Measurements from ENCODE around the gene MEF2B. TPM values are rescaled to one million over a fixed set of nuclear protein-coding genes. Genes with fewer than 3 reads are reported as not detected.

Gene MEF2B
- total RNA-seq, 2 experiments from 2014 or later: 0.80 to 2.7 TPM

DNA sequence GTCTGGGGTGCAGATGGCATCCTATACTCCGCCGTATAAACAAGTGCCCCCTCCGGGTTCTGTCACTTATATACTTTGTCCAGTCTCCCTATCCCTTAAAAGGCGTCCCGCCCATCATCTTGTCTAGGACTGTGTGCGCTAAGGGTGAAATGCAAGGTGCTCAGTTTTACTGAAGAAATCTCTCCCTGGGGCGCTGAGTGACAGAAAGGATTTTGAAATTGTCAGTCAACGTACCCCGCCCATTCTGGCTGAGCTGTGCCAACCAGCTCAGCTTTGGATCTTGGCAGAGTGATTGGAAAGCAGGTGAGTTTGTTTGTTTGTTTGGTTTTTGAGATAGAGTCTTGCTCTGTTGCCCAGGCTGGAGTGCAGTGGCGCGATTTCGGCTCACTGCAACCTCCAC, 27.7 kb downstream of the MEF2B start:
- POLR2A ChIA-PET: no interaction called here
- CTCF ChIA-PET: interaction anchor here (0.6 to 0.9 kb wide), 2 partner anchors 16 to 51 kb away, joined by 4 read pairs; no protein-coding TSS in a partner anchor

DNA sequence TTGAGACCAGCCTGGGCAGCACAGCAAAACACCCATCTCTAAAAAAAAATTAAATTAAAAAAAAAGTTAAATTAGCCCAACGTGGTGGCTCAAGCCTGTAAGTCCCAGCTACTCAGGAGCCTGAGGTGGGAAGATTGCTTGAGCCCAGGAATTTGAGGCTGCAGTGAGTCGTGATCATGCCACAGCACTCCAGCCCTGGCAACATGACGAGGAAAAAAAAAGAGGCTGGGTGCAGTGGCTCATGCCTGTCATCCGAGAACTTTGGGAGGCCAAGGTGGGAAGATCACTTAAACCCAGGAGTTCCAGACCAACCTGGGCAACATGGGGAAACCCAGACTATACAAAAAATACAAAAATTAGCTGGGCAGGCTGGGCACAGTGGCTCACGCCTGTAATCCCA, 29.6 kb downstream of the MEF2B start:
- ChIA-PET CTCF (interaction anchor here (1.3 kb wide), 1 partner anchor 34 kb away, joined by 4 read pairs; no protein-coding TSS in a partner anchor), POLR2A (no interaction called here)

- ChIA-PET POLR2A (interaction anchor here (0.7 kb wide), 1 partner anchor 246 kb away, joined by 3 read pairs; no protein-coding TSS in a partner anchor), CTCF (interaction anchor here (1.3 kb wide), 1 partner anchor 35 kb away, joined by 4 read pairs; no protein-coding TSS in a partner anchor)
These were observed 30.2 kb downstream of the MEF2B start for GRCh38 chr19:19139876-19140229.

DNA sequence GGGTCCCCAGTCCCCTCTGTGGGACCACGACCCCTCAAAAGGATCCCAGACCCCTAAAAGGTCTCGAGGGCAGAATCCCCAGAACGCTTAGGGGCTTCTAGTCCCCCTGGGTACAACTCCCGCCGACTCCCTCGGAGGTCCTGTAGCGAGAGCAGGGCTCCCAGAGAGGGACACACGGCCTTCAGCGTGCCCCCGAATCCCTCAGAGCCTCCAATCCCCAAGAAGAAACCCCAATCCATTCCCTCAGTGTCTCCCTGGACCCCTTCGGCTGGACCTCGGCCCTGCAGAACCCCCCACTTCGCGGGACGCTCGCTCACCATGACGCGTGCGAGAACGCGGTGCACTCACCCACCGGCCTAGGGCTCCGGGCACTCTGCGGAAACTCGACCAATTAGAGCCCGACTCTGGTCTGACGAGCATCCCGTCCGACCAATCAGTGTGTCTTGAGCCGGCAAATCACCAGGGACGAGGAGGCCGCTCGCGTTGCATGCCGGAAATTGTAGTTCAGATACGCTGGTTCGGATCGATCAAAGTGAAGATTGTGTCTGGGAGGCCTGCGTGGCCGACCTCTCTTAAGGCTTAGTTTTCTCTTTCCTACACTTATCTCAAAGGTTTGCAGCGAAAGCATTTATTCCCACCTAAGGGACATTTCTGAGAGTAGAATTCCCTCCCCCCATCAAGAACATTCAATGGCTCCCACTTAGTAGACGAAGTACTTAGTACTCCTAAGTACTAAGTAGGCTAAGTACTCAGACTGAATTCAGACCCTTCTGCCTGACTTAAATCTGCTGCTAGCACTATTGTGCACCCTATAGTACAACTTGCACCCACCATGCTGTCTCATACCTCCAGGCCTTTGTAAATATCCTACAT, 31.7 kb downstream of the MEF2B start, which contains the start of gene TMEM161A:
TMEM161A (minus strand) TSS at position 370 of the 873 bp plus-strand sequence; CDS start at position 320, 50 bp downstream.
- POLR2A ChIA-PET: no interaction called here
- CTCF ChIA-PET: no interaction called here

GRCh38 chr19:19137556-19138108, 32.4 kb downstream of the MEF2B start:
- CTCF ChIA-PET: interaction anchor here (0.5 kb wide), 1 partner anchor 273 kb away, joined by 5 read pairs; no protein-coding TSS in a partner anchor

GRCh38 chr19:19135713-19136112, 34.4 kb downstream of the MEF2B start:
- CTCF ChIA-PET: interaction anchor here (1.5 kb wide), 1 partner anchor 83 kb away, joined by 4 read pairs; no protein-coding TSS in a partner anchor
- POLR2A ChIA-PET: interaction anchor here (0.6 kb wide), 1 partner anchor 70 kb away, joined by 3 read pairs; no protein-coding TSS in a partner anchor

More at GRCh38 chr19:19137556-19138108, 32.4 kb downstream of the MEF2B start:
- POLR2A ChIA-PET: no interaction called here

DNA sequence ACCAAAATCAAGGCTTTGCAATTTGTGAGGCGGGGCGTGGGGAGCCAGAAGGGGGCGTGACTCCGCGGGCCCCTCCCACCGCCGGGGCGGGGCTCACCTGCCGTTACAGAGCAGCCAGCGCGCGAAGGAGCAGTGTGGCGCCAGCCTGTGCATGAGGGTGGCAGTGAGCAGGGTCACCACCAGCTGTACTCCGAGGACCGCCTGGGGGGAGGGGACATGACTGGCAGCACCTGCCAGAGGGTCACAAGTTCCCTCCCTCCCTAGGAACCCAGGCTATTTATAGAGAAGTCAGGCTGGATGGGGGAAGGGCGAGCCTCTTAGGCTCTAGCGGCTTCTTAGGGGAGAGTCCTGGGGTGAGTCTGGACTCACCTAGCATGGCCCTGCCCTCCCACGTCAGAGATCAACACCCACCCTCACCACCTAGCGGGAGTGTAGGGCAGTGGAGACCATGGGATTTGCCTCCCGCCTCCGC, 35.3 kb downstream of the MEF2B start:
- POLR2A ChIA-PET: no interaction called here

DNA sequence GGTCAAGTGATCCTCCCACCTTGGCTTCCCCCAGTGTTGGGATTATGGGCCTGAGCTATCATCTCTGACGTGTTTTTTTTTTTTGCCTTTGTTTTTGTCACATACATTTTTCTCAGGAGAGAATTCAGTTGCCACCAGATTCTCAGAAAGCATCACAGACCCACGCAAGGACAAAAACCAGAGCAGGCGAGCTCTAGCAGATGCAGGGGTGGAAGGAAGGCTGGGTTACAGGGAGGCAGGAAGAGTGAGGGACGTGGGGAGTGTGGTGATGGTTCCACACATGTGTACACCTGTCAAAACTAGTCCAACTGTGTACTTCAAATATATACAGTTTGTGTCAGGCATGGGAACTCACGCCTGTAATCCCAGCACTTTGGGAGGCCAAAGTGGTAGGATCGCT, 36.1 kb downstream of the MEF2B start:
- ChIA-PET CTCF (no interaction called here), POLR2A (no interaction called here)

More for the DNA sequence above, 35.3 kb downstream of the MEF2B start:
- CTCF ChIA-PET: interaction anchor here (0.6 kb wide), 1 partner anchor 277 kb away, joined by 5 read pairs; no protein-coding TSS in a partner anchor

DNA sequence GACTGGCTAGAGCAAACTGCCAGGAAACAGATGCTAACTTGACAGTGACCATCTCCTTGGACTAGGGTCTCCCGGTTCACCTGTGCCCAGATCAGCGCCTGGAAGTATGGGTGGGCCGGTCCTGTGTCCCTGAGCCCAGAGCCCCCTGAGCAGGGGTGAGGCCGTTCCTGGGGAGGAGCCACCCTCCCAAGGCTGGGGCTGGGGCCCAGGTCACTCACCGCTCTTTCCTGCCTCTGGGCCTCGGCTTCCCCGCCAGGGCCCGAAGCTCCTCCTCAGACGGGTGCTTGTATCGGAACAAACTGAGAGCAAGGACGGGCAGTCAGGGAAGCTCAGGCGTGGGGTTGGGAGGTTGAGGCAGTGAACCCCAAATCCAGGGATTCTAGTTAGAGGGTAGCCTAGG, 37.2 kb downstream of the MEF2B start:
- POLR2A ChIA-PET: no interaction called here
- CTCF ChIA-PET: interaction anchor here (0.5 kb wide), 1 partner anchor 336 kb away, joined by 3 read pairs; no protein-coding TSS in a partner anchor

GRCh38 chr19:19131989-19132388, 38.1 kb downstream of the MEF2B start:
- ChIA-PET POLR2A (no interaction called here), CTCF (no interaction called here)

DNA sequence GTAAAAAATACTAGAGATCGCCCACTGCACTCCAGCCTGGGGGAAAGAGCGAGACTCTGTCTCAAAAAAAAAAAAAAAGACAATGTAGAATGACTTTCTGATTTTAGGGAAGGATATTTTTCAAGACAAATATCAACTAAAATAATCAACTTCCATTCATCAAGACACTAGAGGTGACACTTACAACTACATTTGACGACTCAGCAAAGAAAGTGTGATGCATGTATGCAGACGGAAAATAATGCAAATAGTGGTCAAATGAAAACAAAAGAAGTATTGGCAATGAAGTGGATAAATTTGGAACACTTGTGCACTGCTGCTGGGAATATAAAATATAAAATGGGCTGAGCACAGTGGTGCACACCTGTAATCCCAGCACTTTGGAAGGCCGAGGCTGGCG, 44.0 kb downstream of the MEF2B start:
- CTCF ChIA-PET: no interaction called here

GRCh38 chr19:19123386-19123785, 46.7 kb downstream of the MEF2B start:
- ChIA-PET POLR2A (no interaction called here), CTCF (no interaction called here)

More for the DNA sequence above, 44.0 kb downstream of the MEF2B start:
- POLR2A ChIA-PET: no interaction called here

GRCh38 chr19:19122902-19123301, 47.2 kb downstream of the MEF2B start:
- POLR2A ChIA-PET: no interaction called here

DNA sequence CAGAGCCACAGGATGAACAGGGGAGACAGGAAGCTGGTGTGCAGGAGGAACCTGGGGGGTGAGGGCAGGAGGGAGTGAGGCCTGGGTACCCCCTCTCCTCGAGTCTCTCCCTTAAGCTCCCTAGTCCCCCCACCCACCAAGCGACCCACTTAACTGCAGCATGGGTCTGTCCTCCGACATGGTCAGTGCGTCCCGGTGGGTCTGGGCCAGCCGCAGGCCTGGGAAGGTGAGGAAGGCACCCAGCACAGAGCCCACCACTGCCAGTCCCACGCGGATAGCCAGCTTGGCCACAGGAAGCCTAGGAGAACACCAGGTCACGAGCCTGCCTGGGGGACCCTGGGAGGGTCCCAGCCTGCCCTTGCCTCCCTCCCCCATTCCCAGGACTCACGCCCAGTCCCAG, 48.7 kb downstream of the MEF2B start:
- CTCF ChIA-PET: no interaction called here
- POLR2A ChIA-PET: no interaction called here

More at GRCh38 chr19:19122902-19123301, 47.2 kb downstream of the MEF2B start:
- CTCF ChIA-PET: no interaction called here

GRCh38 chr19:19120308-19121231, 49.5 kb downstream of the MEF2B start:
- ChIA-PET CTCF (no interaction called here), POLR2A (no interaction called here)

DNA sequence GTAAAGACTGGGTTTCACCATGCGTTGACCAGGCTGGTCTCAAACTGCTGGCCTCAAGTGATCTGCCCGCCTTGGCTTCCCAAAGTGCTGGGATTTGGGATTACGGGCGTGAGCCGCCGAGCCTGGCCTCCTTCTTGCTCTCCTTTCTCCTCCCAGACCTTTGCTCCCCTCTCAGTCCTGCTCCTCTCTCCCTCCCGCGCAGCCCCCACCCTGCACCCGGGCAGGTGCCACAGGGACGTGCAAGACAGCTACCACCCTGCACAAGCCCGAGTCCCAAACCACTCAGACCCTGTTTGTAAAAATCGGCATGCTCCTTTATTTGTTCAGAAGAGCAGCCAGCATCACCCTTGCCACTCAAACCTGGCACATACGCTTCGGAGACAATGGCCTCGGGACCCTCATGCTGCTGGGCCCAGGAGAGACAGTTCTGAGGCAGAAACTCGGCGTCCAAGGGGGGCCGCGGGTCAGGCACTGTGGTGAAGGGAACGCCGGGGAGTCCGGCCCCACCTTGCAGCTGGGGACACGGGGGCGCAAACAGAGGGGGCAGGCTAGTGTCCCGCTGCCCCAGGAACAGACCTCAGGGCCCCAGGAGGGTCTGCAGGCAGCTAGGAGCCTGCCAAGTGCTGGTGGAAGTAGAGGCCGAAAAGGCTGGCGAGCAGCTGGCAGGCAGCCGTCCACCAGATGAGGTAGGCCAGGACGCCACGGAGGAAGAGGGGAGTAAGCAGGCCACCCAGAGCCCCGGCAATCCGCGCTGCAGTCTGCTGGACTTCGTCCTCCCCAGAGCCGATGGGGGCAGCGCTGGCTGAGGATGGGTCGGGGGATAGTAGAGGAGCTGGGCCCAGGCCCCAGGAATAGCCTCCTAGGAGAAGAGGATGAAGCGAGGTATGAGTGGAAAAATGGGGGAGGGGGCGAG, 50.5 kb downstream of the MEF2B start:
- POLR2A ChIA-PET: no interaction called here
- CTCF ChIA-PET: interaction anchor here (0.7 kb wide), 1 partner anchor 339 kb away, joined by 3 read pairs; no protein-coding TSS in a partner anchor

- CTCF ChIA-PET: interaction anchor here (0.5 to 0.9 kb wide), 3 partner anchors 29 to 136 kb away, joined by 3 to 5 read pairs (median 4); no protein-coding TSS in a partner anchor
- POLR2A ChIA-PET: no interaction called here
These were observed 54.1 kb downstream of the MEF2B start for GRCh38 chr19:19115954-19116353.

GRCh38 chr19:19113040-19113626, 56.9 kb downstream of the MEF2B start:
- POLR2A ChIA-PET: no interaction called here
- CTCF ChIA-PET: no interaction called here

All from activated CD8-positive, alpha-beta memory T cell treated with anti-CD3 and anti-CD28 coated beads for 36 hours (primary cell).